ENCODE data around the gene TAOK2.
"Not testable (repeated sequence)": the region's sequence is repeated elsewhere in the genome, so short reads cannot be mapped to it uniquely, and the experiment has no call there.

TAOK2 gene

DNA sequence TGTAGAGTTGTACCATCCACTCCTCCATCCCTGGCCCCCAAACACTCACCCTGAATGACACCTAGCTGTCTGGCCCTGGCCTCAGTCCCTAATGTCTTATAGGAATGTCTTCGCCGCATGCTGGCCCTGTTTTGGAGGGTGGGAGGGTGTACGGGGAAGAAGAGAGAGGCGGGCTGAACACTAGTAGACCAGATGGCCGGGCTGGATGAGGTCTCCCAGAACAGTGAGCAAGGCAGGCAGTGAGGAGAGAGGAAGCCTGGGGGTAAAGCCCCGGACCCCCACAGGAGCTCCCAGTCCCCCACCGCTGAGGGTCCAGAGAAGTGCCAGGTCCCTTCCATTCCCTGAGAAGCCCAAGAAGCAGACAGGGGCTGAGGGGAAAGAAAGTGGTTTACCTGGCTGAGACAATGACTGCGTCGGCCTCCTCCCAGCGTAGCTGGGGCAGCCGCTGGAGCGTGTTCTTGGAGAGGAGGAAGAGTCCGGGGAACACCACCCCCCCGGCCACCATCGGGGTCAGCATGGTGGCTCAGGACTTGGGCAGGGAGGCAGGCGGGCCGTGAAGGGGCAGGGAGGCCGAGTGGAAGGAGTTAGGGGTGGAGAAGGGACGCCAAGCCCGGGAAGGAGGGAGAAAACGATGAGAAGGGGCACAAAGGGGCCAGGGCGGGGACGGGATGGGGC, 56.5 kb downstream of the TAOK2 start:
- peak overlapping the region; percentile 50 for H3K4me3 Mint-ChIP-seq
- ATAC-seq (no peak), DNase-seq (ENCODE audit: low spot score in 2 of 2) (no peak)
- peaks cover 4% of the 10 kb centered on the region for H3K36me3 Mint-ChIP-seq
- H3K9me3 Mint-ChIP-seq = no peaks in the 10 kb centered on the region
- H3K27ac Mint-ChIP-seq = no peak overlapping the region
- peaks cover 30% of the 10 kb centered on the region for H3K4me1 Mint-ChIP-seq

DNA sequence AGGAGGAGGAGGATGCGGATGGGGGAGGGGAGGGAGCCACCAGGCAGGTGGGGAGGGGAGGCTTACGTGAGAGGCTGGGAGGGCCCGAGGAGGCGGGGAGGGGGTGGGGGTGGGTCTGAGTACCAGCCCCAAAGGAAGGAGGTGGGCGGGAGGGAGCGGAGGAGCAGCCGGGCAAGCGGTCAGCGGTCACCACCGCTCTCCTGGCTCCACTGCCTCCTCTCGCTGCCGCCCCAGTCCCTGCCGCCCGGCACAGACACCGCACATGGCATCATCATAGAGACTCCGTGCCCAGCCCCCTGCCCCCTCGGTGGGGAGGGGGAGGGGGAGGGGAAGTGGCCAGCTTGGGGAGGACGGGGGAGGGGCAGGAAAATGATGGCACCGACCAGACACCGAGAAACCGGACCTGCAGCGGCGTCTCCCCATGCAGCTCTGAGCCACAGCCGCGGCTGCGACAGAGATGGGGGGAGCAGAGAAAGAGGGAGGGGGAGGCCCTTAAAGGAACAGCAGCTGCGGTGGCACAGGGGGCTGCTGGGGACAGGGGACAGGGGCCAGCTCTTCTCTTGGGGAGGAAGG, 57.3 kb downstream of the TAOK2 start, which contains the start of gene TLCD3B:
TSS of gene TLCD3B (minus strand) at position 431 of the 573 bp plus-strand sequence. CDS start 744 bp downstream, outside the sequence.
- ATAC-seq = no peak
- peak within 1 kb of the TSS; percentile 50 for H3K4me3 Mint-ChIP-seq
- H3K27ac Mint-ChIP-seq = no peak within 1 kb of the TSS
- H3K9me3 Mint-ChIP-seq = no peaks in the 10 kb centered on the region
- DNase-seq (ENCODE audit: low spot score in 2 of 2) = no peak
- peaks cover 30% of the 10 kb centered on the region for H3K4me1 Mint-ChIP-seq
- H3K36me3 Mint-ChIP-seq = peaks cover 6% of the 10 kb centered on the region

DNA sequence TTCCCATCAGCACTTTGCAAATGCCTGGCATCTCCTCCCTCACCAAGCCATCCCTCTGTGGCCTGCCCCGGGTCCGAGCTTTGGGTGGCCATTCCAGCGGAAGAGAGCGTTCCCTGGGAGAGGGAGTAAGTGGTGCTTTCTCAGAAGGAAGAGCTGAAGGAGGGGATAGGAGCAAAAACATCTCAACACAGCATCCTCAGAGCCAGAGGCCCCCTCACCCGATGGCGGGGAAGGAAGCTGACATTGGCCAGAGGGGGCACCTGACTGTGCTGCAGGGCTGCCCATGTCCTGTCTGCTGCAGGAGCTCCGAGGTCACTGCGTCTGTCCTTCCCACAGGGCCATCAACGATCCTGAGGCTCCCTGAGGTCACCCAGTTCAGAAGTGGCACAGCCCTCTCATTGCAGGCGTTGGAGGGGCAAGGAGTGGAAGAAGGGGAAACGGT, 57.8 kb downstream of the TAOK2 start:
- ATAC-seq = no peak
- Mint-ChIP-seq H3K4me1 (peaks cover 30% of the 10 kb centered on the region), H3K36me3 (peaks cover 6% of the 10 kb centered on the region), H3K27ac (no peak overlapping the region), H3K4me3 (no peak overlapping the region), H3K9me3 (no peaks in the 10 kb centered on the region)
- no peak for DNase-seq (ENCODE audit: low spot score in 2 of 2)

DNA sequence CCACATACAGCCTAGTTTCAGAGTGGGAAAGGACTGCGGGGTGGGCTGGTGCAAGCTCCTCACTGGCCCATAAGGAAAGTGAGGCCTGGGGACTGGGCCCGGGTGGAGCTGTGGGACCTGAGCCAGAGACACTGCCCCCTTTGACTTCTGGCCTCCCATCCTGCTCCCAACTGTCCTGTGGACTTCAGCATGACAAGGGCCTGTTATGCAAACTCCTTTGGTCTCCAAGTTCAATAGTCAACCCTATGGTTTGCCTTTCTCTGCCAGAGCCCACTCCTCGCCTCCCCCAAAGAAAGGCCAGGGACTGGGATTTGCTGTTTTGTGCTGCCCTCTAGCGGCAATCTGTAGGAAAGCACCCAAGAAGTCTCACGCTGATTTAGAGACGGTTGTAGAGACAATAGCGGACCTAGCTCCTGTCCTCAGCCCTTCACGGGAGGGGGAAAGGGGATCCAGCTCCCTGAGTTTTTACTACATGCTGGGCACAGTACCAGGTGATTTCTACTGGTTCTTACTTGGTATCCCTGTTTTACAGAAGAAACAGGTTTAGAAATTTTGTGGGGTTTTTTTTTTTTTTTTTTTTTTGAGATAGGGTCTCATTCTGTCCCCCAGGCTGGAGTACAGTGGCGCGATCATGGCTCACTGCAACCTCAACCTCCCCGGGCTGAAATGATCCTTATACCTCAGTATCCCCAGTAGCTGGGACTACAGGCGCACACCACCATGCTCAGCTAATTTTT, 58.6 kb downstream of the TAOK2 start:
- Mint-ChIP-seq H3K4me3 (peak overlapping the region; percentile 46), H3K4me1 (peaks cover 30% of the 10 kb centered on the region), H3K27ac (no peak overlapping the region), H3K9me3 (no peaks in the 10 kb centered on the region), H3K36me3 (peaks cover 6% of the 10 kb centered on the region)
- peak; percentile 54 for ATAC-seq
- peak; percentile 59 to 81 for DNase-seq (ENCODE audit: low spot score in 2 of 2)

DNA sequence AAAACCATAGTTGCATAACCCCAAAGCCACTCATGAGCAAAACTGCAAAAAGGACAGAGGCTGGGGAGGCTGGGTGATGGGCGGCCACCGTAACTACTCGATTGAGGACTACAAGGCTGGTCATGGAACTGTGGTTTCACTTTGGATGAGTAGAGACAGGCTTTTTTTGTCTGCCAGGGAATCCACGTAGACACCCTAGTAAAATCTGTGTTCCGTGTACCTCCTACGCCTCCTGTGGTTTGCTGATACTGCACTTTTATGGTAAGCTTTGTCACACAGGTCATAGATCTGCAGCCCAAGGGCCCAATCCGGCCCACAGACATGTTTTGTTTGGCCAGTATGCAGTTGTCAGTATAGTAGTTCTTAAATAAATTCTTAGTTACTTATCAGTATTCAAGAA, 59.6 kb downstream of the TAOK2 start:
- peak; percentile 83 for ATAC-seq
- Mint-ChIP-seq H3K9me3 (no peaks in the 10 kb centered on the region), H3K4me1 (peaks cover 22% of the 10 kb centered on the region), H3K36me3 (peaks cover 6% of the 10 kb centered on the region), H3K27ac (no peak overlapping the region), H3K4me3 (no peak overlapping the region)
- no peak for DNase-seq (ENCODE audit: low spot score in 2 of 2)

DNA sequence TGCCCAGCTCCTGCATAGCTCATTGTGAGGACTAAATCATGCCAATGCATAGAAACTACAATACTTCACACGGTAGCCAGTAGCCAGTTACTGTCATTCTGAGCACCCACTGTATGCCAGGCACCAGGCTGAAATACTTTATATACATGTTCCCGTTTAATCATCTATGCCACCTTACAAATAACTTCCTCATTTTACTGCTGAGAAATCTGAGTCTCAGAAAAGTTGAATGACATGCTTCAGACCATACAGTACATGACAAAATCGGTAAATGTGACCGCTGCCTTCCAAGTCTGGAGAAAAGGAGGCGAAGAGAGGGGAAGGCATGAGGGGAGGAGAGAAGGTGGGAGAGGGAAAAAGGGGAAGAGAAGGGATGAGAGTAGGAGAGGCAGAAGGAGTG, 66.6 kb downstream of the TAOK2 start:
- H3K36me3 Mint-ChIP-seq = peaks cover 8% of the 10 kb centered on the region
- H3K27ac Mint-ChIP-seq = no peak overlapping the region
- peaks cover 5% of the 10 kb centered on the region for H3K4me1 Mint-ChIP-seq
- ATAC-seq (no peak), DNase-seq (ENCODE audit: low spot score in 2 of 2) (no peak)
- H3K4me3 Mint-ChIP-seq = no peak overlapping the region
- H3K9me3 Mint-ChIP-seq = no peaks in the 10 kb centered on the region

DNA sequence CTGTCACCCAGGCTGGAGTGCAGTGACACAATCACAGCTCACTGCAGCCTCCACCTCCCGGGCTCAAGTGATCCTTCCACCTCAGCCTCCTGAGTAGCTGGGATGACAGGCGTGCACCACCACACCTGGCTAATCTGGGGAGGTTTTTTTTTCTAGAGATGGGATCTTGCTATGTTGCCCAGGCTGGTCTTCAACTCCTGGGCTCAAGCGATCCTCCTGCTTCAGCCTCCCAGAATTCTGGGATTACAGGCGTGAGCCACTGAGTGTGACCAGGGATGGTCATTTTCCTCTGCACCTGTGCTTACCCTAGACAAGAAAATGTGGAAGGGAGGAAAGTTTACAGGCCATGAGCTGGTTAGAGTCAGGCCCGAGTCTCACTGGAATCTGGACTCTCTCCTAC, 67.0 kb downstream of the TAOK2 start:
- not testable (repeated sequence) for H3K4me1 Mint-ChIP-seq; H3K27ac Mint-ChIP-seq; DNase-seq (ENCODE audit: low spot score in 2 of 2); ATAC-seq; H3K9me3 Mint-ChIP-seq; H3K4me3 Mint-ChIP-seq
- peaks cover 11% of the 10 kb centered on the region for H3K36me3 Mint-ChIP-seq

DNA sequence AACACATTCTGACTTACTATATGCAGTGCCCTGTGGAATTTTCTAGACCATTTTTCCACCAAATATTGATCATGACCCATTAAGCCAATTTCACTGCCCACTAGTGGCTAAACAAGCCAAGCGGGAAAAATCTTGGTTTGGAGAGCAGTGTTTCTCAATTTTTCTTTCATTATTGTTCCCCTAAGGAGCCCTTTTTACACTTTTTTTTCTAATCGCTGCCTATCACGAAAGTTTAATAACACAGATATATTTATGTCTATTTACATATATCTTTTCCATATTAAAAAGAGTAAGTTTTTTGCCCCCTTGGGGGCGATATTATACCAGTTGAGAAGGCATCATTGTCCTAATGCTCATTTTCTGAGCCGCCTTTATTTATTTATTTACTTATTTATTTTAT, 68.2 kb downstream of the TAOK2 start:
- peaks cover 9% of the 10 kb centered on the region for H3K4me1 Mint-ChIP-seq

More for the DNA sequence above, 68.2 kb downstream of the TAOK2 start:
- peaks cover 11% of the 10 kb centered on the region for H3K36me3 Mint-ChIP-seq
- no peak overlapping the region for H3K27ac Mint-ChIP-seq
- ATAC-seq (no peak), DNase-seq (ENCODE audit: low spot score in 2 of 2) (no peak)
- no peak overlapping the region for H3K4me3 Mint-ChIP-seq
- no peaks in the 10 kb centered on the region for H3K9me3 Mint-ChIP-seq
